Hematopoietic multipotent progenitor cell treated with erythropoietin and hydrocortisone succinate and interleukin-3 and kit ligand, for 6 days (in vitro differentiated cells): ENCODE data around the gene C4orf50.

Source experiments
- DNase-seq: peaks from one replicate; pipeline ENCODE4 v3.0.0-alpha.2; 2015

C4orf50 gene

GRCh38 chr4:5933996-5934831 lies 84.0 kb downstream of the C4orf50 start:
- DNase-seq = no peak

GRCh38 chr4:5933116-5933515 lies 85.1 kb downstream of the C4orf50 start:
- DNase-seq = no peak

DNA sequence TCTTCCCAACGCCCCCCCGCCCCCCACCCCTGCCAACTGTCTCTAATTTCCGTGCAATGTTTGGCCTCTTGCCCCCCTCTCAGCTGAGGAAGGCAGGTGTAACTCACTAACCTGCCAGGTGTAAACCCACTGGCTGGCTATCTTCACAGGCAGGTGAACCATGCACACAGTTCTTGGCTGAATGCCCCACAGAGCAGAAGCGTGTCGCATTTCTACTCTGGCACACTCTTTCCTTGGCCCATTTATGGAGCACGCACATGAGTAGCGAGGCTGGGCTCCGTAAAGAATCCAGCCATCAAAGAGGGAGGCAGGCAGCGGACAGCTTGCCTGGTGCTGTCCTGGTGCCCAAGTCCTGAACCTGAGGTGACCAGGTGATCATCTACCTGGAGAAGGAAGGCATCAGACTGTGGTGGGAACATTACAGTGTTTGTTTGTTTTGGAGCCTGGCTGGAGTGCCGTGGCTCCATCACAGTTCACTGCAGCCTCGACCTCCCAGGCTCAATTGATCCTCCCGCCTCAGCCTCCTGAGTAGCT lies 86.1 kb downstream of the C4orf50 start:
- DNase-seq = no peak

DNA sequence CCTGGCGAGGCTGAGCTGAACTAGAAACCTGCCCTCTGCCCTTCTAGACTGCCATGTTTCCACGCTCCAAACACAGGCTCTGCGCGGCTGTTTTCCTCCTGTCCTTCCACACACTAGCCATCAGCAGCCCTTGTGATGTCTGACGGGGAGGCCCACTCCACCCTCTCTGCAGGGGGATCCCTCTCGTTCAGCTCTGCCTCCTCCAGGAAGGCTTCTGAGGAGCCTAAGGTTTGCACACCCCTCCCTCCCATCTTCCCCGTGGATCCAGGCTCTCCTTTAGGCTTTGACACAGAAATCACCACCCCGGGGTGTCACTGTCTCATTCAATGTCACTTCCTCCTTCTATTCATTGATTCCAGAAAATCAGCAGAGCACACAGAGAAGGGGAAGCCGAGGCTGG lies 86.7 kb downstream of the C4orf50 start:
- no peak for DNase-seq

DNA sequence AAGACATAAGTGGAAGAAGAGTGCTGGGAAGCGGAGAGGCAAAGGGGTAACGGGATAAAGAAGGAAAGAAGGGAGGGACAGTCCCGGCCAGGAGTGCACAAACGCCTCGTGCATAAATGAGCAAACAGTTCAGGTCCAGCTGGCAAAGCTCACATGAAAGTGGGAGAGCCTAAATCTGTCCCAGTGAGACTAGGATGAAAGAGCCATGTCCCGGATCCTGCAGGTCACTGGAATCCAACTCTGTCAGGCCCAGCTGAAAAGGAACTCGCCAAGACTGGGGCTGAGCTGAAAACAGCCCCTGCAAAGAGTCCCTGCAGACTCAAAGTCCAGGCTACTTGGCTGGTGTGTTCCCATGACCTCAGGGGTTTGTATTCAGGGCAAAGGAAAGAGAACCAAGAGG lies 87.4 kb downstream of the C4orf50 start:
- DNase-seq = no peak

GRCh38 chr4:5930456-5930855 lies 87.8 kb downstream of the C4orf50 start:
- no peak for DNase-seq

- no peak for DNase-seq
These were observed 89.3 kb downstream of the C4orf50 start for GRCh38 chr4:5928844-5929420.

DNA sequence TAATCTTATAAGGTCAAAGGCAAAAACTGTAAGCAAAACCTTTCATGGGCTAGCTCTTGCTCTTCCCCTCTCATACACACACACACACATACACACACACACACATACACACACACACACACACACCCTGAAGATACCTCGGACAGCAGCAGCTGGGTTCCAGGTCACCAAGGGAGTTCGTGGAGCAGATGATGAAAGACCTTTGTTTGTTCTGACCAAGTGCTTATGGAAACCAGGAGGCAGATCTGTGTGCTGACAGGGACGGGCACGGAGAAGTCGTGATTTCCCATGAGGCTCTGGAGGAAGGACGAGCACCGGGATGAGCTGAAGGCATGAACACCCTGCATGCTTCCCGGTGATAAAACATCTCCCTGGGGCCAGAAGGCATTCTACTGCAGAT lies 90.0 kb downstream of the C4orf50 start:
- DNase-seq = no peak

- DNase-seq = no peak
These were observed 90.5 kb downstream of the C4orf50 start for GRCh38 chr4:5927747-5928146.

GRCh38 chr4:5927116-5927515 lies 91.1 kb downstream of the C4orf50 start:
- no peak for DNase-seq

GRCh38 chr4:5926598-5926997 lies 91.6 kb downstream of the C4orf50 start:
- no peak for DNase-seq

DNA sequence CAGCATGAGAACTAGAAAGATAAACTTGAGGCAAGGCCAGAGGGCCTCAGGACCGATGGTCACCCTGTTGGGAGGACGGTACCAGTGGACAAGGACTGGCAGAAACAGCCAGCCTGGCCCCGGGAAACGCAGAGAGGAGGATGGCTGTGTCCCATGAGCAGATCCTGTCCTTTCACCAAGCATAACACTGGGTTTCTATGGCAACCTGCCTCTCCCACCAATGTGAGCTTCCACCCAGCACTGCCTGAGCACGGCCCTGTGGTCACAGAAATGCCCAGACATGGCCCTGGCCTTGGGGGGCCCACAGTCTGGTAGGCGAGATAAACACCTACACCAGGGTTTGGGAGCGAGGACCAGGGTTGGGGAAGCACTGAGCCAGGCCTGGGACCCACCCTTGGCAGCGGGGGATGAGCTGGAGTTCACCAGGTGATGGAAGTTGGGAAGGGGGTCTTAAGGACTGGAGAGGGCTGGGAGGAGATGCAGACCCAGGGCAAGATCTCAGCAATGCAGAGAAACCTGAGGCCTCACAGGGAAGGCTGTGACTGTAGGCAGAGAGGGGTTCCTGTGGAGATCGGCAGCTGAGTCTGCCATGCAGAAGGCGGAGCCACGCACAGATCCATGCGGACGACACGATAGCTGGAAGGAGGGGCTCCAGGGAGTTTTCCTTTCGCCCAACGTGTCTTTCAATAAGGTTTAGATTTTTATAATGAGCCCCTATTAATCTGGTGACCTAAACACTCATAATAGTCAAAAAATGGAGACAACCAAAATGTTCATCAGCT lies 92.6 kb downstream of the C4orf50 start:
- no peak for DNase-seq

- no peak for DNase-seq
These were observed 93.6 kb downstream of the C4orf50 start for GRCh38 chr4:5924461-5925125.

GRCh38 chr4:5923376-5923775 lies 94.9 kb downstream of the C4orf50 start:
- no peak for DNase-seq

DNA sequence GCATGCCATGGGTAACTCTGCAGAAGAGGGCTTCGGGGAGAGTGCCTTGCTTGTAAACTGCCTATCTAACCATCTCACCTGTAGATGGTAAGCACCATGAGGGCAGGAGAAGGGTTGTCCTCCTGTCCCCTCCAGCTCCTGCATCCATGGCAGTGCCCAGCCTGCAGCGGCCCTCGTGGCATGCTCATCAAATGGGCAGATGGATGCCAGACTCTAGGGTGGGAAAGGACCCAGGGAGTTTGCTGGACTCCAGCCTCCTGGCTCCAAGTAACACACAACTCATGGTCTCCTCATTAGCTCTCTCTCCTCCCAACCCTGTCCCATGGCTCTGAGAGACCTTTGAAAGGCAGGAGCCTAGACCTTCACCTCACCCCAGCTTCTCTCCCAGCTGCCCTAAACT lies 95.7 kb downstream of the C4orf50 start:
- DNase-seq = no peak

DNA sequence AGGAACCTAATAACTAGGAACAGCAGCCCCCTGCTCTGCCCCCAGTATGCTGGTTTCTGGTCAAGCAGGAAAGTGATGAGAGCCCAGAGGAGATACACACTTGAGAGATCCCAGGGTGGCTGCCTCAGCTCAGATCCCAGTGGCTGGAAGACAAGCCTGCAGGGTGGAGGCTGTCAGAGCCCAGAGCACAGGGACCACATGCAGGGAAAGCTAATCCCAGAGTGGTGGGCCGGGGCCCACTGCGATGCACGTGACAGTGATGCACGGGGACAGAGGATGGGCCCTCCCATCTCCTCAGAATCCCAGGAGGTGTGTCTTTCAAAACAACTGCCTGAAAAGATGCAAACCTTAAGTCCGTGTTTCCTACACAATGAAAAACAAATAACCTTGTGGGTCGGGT lies 96.2 kb downstream of the C4orf50 start:
- DNase-seq = no peak

DNA sequence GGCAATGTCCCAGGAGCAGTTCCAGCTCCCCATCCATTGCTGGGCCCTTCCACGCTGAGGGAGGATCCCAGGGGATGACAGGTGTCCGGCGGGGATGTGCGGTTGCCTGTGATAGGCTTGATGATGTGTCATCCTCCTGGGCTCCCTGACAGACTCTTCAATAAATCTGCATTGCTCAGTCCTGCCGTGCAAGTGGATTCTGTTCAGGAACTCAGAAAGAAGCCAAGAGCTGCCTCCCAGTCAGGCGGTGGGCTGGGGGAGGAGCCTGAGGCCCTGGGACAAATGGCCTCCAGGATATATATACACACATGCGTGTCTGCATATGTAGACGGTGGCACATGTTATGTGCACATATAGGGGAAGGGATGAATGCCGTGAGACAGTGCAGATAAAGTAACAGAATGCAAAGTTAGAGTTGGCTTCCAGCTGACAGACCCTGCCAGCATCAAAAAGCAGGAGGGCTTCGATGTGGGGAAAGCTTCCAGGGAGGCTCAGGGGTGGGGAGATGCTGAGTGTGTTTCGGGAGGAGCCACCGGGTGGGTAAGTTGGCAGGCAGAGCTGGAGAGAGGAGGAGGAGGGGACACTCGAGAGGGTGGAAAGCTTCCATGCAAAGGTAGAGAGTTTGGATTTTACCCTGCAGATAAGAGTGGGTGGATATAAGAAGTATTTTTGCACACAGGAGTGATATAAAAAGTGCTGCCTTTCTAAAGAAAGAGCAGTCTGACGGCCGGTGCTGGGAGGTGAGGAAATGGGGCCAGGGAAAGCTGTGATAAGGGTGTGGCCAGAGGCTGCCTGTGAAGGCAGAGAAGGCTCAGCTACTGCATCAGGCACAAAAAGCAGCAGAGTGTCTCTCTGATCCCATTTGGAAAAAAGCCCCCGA lies 96.9 kb downstream of the C4orf50 start:
- peak; percentile 3 for DNase-seq

- DNase-seq = no peak
These were observed 98.7 kb downstream of the C4orf50 start for GRCh38 chr4:5919571-5919970.

DNA sequence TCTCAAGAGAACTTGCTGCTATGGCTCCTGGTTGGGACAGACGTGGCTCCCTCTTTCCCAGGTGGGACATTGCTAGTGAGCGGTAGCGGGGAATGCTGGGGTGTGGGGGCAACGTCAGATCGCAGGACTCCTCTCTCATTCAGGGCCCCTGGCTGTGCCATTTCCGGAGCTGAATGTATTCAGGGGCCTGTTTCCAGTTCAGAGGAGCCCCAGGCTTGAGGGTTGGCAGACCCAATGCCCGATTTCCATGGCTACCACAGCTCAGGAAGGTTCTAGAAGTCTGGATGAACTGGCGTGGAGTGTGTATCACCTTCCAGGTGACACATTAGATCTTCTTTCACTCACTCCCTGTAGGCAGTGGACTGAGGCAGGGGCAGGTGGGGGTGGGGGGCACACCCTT lies 99.2 kb downstream of the C4orf50 start:
- DNase-seq = no peak

GRCh38 chr4:5918331-5918985 lies 99.8 kb downstream of the C4orf50 start:
- DNase-seq = no peak

- DNase-seq = no peak
These were observed 100.6 kb downstream of the C4orf50 start for GRCh38 chr4:5917672-5918071.

GRCh38 chr4:5916229-5916628 lies 102.0 kb downstream of the C4orf50 start:
- no peak for DNase-seq
